ENCODE results near the gene MCF2. TPM values are rescaled to one million over a fixed set of nuclear protein-coding genes. Genes with fewer than 3 reads are reported as not detected.

Gene MCF2
- polyA plus RNA-seq, 5 donors, result 0.04 to 0.16 (median 0.07) TPM

DNA sequence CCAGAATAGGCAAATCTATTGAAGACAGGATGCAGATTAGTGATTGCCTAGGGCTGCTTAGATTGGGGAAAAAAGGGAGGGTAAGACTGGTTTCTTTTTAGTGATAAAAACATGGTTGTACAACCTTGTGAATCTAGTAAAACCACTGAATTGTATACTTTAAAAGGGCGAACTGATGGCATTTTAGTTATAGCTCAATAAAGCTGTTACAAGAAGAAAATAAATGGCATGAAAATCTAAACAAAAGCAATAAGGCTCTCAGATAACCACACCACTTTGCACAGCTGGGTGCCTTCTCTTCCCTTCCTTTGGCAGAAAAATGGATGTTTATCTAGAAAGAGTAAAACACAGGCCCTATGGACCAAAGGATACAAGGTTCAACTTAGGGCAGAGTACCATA is 107.9 kb downstream of the MCF2 start:
- DNase-seq, result no peak

DNA sequence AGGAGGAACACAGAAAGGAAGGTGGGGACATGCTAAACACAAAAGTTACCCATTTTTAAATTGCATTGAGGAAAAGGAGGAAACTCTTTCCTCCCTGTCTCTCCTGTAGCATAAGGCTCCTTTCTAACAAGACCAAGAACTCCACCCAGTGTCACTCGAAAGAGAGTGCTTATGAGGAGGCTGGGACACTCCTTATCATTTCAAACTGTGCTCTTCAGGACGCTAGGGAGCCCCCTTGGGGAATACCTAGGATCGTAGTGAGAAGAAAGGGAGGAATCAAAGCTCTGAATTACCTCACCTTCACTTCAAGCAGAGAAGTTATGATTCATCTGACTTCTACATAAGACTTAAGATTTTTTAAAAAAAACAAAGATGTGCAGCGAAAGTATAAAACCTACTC is 111.9 kb downstream of the MCF2 start:
- DNase-seq, result no peak

DNA sequence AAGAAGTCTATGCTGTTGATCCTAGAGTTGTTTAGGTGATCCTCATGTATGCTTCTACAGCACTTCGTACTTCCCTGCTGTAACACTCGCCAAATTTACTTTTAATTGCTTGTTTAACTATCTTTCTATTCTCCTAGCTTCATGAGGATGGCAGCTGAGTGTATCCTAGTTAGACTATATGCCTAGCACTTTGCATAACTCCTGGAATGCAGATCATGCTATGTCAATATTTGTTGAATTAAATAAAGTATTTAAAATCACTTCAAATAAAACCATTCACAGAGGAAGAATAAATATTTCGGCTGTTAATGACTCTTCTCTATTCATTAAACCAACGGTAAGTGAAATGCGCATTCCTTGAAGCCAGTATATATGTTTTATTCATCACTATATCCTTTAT is 122.4 kb downstream of the MCF2 start:
- DNase-seq, result no peak

DNA sequence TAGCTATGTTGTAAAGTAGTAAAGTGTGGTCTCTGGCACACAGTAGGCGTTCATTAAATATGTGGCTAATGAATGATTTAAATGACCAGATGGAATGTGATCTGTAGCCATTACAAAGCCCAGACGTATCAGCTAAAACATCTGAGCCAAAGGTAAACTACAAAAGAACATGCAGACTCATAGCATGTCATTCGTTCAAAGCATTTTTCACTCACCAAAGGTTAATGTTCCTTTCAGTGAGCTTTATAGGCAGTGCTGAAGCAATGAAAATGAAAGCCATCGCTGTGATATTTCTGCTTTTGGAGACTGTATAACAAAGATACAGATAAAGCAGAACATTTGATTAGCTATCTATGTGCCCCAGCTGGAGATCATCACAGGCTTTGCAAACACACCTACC is 126.9 kb downstream of the MCF2 start:
- no peak for DNase-seq

DNA sequence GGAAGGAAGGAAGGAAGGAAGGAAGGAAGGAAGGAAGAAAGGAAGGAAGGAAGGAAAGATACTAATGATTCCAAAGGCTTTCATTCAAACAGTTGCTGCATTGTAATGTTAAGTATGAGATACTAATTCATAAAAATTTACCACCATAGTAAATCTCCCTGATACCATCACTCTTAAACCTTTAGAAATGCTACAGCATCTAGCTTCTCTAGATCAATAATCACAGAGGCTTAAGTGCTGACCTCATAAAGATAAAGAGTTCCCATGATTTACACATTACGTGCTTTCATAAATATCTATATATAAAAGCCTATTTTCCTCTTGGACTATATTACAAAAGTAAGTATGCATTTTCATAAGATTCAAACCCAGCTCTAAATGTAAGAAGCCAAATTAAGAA is 141.0 kb downstream of the MCF2 start:
- DNase-seq, result no peak

DNA sequence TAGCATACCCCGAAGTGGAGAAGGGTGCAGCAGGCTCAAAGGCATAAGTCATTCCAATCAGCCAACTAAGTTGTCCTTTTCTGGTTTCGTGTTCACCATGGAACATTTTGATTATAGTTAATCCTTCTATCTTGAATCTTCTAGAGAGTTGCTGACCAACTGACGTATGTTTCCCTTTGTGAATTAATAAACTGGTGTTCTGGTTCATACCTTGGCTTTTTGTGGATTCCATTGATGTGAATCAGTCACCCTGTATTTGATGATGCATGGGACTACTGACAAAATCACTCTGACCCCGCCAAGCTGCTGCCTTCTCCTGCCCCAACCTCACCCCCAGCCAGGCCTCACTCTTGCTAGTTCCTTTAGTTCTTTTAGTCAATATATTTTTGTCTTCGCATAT is 144.7 kb downstream of the MCF2 start:
- no peak for DNase-seq

DNA sequence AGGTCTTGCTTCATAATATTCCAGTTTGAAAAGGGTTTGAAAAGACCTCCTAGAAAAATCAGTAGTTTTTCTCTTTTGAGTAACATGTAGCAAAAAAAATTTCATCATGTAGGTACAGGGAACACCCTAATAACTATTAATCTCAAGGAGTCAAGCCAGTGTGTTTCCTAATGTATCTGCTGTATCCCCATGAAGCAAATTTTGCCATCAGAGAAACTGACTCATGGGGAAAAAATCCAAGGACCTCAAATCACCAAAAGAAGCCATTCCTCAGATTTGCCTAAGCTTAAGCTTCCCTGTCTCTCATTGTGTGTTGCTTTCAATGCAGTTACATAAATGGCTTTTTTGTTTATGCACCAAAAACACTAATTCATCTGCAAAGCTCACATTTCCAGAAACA is 147.7 kb downstream of the MCF2 start:
- no peak for DNase-seq

DNA sequence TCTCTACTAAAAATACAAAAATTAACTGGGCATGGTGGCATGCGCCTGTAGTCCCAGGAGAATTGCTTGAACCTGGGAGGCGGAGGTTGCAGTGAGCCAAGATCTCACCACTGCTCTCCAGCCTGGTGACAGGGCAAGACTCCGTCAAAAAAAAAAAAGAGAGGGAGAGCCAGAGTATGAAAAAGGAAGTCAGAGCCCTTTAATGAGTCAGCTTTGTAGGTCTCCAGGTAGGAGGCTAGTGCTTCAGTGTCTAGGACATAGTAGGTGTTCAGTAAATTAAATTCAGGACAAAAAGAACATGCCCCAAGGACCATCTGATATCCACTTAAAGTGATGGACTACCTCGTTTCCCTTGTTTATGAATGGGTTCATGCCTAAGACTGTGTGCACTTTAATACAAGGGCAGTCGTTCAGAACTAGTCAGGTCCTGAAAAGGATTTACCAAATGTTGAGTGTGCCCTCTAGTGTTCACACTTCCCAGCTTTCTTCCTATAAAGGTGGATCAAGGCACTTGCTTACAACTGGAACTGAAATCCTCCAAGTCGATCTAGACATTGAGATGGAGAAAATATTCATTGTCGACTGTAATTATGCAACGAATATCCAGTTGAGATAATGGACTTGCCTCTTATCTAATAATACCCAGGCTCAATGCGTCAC is 148.5 kb downstream of the MCF2 start:
- DNase-seq, result peak; percentile 27 to 32

DNA sequence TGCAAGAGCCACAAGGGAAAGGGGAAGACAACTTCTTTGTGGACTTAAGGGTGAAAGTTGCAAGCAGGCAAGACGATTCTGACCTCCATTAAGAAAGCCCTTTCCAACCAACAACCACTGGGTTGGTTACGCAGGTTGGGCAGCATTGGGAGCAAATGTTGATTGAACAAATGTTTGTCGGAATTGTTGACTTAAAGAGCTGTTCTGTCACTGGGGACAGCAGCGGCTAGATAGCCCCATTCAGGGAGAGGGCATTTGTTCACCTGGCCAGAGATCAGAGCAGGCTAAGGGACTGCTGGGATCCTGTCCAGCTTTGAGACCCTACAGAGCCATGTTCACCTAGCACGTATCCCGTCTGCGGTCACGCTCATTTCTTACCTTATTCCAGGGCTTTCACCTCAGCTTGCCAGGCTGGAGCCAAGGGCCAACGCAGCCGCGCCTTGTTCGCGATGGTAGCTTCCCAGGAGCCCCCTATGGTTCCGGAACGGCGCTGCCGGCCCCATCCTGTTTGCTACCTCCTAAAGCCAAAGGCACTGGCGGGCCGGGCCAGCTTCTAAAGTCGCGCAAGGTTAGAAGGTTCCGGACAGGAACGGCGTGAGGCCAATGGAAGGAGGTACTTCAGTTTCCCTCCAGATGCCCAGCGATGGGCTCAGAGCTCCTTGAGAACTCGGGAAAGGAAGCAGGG is 152.8 kb downstream of the MCF2 start:
- no peak for DNase-seq

DNA sequence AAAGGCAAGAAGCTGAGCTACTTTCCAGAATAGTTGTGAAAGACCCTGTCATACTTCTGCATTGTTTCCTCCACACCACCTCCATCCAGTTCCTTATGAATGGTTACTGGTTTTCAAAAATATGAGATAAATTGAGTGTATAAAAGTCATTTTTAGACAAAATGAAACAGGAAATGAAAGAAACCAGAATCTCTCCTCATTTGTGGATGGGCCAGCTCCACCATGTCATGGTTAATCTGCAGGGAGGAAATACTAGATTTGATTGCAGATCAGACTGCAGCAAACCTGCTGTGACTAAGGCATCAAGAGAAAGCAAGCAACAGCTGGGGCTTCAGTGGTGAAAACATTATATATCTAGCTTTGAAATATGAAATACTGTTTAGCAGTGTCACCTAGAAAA is 153.6 kb downstream of the MCF2 start:
- DNase-seq, result no peak

DNA sequence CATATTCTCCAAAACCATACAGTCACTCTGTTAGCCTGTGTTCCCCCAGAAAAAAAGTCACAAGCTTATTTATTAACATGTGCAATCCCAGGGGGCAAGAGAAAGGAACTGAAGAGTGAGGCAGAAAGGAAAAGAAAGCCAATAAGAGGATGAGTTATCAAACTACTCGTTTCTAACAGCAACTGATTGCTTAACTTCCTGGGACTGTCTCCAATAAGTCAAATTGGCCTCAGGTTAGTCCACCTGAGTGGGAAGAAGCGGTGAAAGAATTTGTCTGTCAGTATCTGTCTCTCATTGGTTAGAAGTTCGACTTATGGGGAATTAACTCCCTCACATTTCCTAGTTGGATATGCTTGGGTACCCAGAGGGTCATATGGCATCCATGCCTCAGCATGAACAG is 163.4 kb downstream of the MCF2 start:
- no peak for DNase-seq

DNA sequence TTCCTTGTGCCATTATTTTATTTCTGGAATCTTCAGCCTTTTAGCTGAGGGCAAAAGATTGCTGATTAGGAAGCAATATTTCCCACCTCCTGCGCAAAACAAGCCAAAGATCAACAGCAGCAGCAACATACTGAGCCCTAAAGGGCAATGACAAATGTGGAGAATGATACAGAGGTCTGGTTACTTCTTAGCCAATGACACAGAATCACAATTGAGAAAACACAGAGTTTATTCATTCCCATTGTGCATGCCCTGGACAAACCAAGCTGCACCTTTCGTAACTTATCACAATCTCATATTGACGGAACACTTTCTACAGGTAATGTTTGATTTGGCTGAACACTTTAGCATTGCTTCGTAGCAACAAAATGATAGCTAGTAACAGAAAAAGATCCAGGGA is 164.0 kb downstream of the MCF2 start:
- DNase-seq, result no peak

DNA sequence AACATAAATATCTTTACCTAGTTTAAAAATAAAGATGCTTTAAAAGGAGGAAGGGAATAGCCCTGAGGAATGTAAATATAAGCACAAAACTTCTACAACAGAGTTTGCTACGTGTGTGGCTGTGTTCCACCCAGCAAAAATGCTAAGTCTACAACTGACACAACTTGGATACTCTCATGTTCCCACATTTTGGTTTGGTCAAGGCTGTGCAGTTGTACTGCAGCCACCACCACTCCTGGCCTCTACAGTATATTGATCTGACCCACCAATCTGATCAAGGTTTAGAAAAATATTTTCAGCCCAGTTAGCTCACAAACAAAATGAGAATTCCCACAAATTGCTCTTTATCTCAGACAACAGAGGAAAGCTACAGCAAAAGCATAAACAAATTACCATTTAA is 165.3 kb downstream of the MCF2 start:
- DNase-seq, result no peak

DNA sequence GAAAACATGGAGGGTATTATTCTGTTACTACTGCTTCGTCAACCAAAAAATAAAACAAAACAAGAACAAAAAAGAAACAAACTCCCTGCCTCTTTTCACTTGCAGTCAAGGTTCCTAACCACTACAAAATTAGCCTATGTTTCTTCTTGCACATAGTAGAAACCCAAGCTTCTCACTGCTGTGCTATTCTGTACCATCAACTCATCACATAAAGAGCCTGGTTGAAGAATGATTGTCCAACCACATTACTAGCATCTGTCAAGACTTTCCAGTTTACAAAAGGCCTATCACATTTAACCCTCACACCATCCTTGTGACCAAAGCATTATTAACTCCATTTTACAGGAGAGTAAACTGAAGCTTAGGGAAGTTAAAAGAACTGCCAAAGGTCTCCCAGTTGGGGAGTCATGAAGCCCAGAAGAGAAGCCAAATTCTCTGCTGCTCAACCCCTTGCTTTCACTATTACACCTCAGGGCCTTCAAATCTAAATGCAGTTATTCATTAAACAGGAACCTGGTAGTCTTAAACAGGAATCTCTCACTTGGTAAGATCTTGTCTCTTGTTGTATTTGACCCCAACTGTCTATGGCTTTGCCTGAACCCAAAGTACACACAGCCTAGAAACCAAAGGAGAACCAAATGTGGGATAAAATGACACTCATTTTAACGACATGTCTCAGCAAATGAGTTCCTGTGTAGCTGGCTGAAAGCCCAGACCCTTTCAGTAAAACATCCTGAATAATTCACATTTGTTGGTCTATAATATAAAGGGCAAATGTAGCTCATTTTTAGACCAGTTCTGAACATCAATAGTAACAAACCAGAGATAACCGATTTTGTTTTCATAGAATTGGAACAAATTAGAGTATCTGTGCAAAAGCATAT is 168.8 kb downstream of the MCF2 start:
- DNase-seq, result no peak

DNA sequence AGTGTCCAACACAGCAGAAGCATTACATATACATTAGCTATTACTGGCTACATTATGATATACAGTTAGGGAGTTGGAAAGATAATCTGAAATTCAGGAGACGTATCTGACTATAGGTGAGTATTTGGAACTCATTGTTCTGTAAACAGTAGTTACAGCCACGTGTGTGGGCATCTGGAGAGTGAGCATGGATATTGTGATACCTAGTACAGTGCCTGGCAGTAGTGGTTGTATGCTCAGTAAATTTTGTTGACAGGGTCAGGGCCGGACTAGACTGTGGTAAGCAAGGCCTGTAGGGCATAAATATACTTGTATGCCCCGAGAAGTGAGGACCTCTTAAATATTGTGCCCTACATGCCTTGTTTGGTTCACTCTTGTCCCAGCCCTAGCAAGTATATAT is 174.5 kb downstream of the MCF2 start:
- DNase-seq, result no peak

DNA sequence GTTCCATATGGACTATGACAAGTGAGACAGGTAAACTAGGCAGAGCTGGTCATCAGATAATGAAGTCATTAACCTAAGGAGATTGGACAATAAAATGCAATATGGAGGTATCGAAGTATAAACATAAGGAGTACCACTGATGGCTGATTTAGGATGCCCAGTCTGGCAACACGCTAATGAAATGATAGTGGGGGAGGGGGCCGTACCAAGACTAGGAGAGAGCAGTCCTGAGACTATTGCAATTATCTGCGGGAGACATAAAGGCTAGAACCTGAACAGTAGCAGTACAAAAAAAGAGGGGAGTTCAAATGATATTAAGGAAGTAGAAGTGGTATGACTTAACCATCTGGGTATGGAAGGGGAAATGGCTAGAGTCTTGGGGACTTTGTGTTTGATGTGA is 175.1 kb downstream of the MCF2 start:
- DNase-seq, result no peak

Other genes with a start within 250 kb of the MCF2 start
- under 1 TPM in 1 of 5 donors, not detected in 4; 0.29 TPM for gene F9, start 177.4 kb downstream of the MCF2 start, polyA plus RNA-seq (ENCODE audit: insufficient read depth in 1 of 5, insufficient read length in 5 of 5, low replicate concordance in 1 of 5)
- gene ATP11C, start 224.9 kb upstream of the MCF2 start, polyA plus RNA-seq (ENCODE audit: insufficient read depth in 1 of 5, insufficient read length in 5 of 5, low replicate concordance in 1 of 5), result 10 to 100 TPM; 17.9 to 33.1 (median 25.2) TPM

Data from right lung (tissue), 5 donors.